ENCODE measurements around the gene RPP25. TPM values are rescaled to one million over a fixed set of nuclear protein-coding genes. Genes with fewer than 3 reads are reported as not detected.

The RPP25 gene, protein sequence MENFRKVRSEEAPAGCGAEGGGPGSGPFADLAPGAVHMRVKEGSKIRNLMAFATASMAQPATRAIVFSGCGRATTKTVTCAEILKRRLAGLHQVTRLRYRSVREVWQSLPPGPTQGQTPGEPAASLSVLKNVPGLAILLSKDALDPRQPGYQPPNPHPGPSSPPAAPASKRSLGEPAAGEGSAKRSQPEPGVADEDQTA
- polyA plus RNA-seq (2013, experiment 1 of 2; ENCODE audit: insufficient read length), result 5.0 TPM
- 4.7 TPM for polyA plus RNA-seq (2013, experiment 2 of 2; ENCODE audit: insufficient read length)

DNA sequence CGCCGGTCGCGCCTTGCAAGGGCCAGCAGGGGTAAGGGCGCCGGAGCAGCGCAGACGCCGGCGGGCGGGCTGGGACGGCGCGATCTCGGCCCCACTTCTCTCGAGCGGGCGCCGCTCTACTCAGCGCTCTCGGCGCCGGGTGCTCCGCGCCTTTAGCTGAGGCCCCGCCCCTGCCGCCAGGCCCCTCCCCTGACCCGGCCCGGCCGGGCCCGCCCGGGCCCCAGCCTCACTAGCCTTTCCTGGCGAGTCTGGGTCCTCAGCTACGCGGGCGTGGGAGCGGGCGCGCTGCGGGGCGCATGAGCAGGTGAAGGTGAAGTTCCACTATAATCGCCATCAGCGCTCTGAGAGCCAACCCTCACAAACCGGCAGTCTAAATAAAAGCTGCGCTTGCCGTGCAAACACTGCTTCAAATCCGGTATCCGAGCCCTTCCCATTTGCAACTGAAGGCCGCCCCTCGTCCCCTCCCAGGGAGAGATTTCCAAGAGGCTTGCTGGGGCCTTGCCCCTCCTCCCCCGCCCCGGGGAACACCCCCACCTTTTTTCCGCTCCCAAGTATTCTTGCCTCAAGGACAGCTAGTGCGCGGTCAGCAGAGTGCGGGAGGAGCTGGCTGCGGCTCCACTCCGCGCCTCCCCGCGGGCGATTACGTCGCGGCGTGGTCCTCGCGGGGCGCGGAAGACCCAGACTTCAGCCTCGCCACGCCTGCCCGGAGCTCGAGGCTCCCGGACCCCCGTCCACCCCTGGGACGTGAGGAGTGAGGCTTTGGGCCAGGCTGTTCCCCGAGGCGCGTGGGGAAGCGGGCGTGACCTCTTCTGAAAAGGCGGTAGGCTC is at the start of gene RPP25:
TSS of gene RPP25 (minus strand) at position 125 of the 828 bp plus-strand sequence. CDS start 189 bp downstream, outside the sequence.
- DNase-seq, result peak; percentile 79

DNA sequence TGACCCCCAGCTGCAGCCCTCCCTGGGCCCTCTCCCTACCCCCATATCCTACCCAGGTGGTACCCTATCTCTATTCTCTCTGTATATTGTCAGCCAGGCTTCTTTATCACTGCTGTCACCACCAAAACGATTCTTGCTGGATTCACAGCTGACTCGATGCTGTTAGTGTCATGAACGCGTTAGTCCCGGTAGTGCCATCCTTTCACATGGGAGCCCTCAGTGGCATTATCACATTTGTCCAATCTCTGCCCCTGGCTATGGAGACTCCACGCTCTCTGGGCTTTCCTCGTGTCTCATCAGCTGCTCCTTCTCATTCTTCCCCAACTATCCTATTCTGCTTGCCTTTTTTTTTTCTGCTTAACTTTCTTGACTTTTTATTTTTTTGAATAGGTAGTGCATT is 45.8 kb upstream of the RPP25 start:
- no peak for DNase-seq

DNA sequence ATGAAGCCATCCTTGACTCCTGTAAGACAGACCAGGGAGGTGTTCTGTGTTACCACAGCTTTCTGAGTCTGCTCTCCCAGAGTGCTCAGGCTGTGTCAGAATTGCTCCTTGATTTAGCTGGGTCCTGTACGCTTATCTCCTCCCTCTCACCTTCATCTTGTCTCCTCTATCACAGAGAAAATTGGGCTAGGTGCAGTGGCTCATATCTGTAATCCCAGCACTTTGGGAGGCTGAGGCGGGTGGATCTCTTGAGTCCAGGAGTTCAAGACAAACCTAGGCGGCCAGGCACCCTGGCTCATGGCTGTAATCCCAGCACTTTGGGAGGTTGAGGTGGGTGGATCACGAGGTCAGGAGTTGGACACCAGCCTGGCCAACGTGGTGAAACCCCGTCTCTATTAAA is 44.7 kb upstream of the RPP25 start:
- no peak for DNase-seq

DNA sequence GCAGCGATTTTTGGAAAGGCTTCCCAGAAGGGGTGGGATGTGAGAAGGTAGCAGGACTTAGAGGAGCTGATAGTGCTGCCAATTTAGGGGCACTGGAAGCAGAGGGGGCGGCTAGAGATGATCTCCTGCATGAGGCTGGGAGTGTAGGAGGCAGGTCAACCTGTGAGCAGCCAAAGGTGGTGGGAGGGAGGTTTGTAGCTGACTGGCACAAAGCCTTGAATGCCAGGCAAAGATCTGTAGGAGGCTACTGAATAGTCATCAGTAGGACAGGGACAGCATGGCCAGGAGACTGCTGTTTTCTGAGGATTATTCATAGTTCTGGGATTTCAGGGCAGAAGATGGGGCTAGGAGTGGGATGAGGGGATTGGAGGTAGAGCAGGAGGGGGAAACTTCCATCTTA is 41.0 kb upstream of the RPP25 start:
- no peak for DNase-seq

DNA sequence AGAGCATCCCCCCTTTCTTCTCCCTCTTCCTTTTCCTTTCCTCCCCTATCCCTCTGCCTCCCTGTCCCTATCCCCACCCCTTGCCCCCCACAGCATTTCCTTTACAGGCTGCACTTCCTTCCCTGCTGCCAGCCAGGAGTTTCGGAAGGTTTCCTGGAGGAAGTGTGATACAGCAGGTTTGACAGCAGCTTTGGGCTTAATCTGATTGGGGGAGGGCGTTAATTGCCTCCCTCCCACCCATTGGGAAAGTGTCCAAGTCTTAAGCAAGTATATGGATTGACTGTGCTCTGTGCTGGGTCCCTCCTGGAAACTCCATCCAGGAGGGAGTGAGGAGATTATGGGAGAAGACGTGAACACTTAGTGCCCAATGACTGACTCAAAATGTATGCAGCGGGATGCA is 40.6 kb upstream of the RPP25 start:
- no peak for DNase-seq

DNA sequence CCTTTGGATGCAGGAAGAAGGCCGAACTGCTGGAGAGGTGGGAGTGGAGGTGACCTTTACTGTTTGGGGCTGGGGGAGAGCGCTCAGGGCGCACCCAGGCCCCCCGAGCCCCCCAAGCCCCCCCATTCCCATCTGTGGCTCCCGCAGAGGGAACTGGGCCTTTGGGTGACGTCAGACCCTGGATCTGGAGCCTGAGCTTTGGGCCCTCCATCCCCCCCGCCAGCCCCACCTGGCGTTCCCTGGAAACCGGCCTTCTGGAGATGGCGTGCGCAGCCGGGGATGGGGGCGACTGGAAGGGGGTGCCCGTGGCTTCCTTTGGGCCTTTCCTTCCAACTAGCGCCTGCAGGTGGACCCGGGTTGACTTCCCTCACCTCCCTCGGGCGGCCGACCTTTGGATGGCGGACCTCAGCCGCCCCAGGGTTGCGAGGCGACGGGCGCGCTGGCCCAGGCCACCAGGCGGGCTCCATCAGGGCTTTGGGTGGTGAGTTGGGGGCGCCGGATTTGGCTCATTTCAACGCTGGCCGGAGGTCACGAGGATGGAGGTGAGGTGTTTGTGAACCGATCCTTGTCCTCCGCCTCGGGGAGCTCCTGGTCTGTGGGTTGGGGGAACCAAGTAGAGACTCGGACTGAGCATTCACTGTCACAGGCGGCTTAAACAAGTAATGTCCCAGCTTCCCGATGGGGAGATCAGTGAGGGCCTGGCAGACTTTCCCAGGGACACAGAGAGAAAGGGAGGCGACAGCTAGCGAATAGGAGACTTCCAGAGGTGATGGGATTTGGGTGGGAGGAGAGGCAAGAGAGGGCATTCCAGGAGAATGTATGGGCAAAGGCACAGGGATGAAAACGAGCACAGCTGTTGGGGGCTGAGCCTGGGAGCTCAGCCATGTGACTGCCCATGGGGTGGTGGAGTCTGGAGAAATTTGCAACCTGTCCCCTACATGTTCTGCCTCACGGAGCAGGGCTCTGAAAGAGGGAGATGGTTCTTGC is 39.5 kb upstream of the RPP25 start:
- DNase-seq, result no peak

DNA sequence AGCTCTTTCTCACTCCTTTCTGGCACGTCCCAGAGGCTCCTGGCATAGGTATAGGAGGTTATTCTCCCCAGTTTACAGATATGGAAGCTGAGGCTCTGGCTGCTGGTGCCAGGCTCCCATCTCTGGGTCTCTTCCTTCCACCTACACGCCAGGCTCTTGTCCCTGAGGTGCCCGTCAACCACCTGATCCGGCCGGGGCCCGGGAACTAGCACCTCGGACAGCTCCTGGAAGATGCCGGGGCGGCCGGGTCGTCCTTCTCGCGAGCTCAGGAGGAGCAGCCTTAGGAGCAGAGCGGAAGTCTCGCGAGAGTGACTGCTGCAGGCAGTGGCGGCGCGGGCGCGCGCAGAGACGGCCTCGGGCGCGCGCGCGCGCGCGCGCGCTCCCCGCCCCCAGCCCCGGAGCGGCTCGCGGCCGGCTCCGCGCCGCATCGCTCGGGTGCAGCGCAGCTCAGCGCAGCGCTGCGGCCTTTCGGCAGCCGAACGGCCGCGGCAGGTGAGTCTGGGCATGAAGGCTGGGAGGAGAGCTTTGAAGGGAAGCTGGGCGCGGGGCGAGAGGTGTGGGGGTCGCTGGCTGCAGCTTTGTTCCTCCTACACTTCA is 38.7 kb upstream of the RPP25 start, which contains the start of gene SCAMP5:
TSS of gene SCAMP5 (plus strand) at position 382 of the 597 bp plus-strand sequence. CDS start 16,277 bp downstream, outside the sequence.
- DNase-seq, result peak; percentile 92

DNA sequence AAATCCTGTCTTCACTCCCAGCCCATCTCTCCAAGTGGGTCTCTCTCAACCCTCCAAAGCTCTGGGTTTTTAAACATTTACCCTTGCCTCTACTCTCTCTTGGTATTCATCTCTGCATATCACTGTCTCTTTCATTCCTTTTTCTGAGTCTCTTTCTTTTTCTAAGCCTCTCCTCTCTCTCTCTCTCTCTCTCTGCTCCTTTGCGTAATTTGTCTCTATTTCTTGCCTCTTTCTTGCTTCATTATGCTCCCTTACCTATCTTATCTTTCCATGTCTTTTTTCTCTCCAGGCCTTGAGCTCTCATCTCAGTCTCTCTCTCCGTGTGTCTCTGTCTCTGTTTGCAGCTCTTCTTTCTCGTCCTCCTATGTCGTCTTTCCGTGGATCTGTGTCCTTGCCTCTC is 38.1 kb upstream of the RPP25 start:
- DNase-seq, result no peak

DNA sequence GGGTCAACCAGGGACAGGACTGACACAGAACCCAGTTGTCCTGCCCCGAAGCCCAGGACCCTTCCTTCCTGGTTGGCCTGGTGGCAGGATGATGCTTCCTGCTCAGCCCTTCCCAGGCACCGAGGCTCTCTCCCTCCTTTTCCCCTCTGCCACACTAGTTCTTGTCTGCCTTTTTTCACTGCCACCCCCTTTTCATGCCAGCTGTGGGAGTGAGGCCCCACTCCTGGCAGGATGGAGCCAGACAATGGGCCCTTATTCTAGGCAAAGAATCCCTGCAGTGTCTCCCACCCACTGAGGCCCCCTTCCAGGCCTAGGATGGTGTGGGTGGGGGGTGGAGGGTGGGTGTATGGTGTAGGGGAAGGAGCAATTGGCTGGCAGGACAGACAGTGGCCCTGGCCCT is 37.7 kb upstream of the RPP25 start:
- DNase-seq, result no peak

DNA sequence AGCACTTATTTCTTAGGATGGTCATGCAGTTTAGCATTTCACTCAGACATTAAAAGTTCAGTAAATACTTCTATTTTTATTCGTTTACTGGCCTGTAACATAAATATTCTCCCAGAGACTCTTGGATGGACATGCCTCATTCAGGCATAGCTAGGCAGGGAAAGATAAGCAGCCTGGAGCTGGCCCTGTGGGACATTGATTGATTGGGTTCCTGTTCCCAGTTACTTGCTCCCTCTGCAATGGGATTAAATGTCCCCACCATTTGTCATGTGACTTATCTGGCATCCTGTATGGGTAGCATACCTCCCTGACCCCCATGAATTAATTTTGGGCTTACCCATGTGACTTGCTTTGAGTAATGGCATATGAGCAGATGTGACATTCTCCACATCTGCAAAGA is 36.0 kb upstream of the RPP25 start:
- DNase-seq, result no peak

DNA sequence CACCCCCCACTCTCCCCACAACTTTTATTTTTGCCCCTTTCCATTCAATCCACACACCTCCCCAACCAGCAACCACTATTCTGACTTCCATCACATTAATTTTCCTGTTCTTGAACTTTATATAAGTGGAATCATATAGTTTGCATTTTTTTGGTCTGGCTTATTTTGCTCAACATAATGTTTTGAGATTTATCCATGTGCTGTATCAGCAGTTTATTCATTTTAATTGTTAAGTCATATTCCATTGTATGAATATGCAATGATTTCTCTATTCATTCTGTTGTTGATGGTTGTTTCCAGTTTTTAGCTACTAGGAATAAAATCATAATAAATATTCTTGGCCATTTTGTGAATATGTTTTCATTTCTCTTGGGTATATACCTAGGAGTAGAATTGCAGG is 33.0 kb upstream of the RPP25 start:
- DNase-seq, result no peak

DNA sequence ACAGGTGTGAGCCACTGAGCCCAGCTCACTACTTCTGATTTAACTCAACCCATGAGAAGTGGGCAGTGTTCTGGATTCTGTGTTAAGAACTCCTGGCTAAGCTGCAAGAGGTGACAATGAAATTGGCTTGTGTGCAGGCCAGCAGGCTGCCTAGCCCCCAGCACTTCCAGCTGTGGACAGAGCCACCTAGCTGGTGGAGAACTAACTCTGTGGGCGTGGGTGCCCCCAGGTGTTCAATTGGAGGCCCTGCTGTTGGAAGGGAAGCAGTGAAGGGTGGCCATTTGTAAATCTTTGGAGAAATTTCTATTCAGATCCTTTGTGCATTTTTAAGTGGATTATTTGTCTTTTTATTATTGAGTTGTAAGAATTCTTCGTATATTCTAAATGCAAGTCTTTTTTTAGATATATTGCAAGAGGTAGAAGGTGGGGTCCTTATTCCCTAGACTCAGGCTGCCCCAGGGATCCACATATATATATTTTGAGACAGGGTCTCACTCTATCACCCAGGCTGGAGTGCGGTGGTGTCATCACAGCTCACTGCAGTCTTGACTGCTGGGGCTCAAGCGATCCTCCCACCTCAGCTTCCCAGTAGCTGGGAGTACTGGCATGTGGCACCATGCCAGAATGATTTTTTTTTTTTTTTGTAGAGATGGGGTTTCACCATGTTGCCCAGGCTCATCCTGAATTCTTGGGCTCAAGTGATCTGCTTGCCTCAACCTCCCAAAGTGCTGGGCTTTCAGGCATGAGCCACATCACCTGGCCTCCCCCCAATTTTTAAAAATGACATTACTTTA is 31.6 kb upstream of the RPP25 start:
- peak; percentile 8 for DNase-seq

DNA sequence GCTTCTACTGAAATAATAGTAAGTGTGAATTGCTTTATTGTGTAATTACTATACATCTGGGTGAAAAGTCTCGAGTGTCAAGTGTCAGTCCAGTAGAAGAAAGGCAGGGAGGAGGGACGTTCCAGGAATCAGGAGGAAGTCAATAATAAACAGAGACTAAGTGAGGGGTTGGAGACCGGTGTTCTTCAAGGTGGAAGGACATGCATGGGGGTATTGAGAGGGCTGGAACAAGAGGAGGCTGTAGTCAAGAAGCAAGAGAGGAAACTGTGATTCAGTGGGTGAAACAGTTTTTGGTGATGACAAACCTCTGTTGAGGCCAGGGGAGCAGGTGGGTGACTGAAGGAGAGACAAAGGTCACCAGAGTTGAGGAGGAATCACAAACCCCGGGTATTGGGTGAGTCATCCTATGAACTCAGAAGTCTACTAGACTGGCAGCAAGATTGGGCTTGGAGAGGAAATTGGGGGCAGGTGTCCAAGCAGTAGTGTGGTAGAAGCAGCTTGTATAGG is 27.2 kb upstream of the RPP25 start:
- DNase-seq, result no peak

DNA sequence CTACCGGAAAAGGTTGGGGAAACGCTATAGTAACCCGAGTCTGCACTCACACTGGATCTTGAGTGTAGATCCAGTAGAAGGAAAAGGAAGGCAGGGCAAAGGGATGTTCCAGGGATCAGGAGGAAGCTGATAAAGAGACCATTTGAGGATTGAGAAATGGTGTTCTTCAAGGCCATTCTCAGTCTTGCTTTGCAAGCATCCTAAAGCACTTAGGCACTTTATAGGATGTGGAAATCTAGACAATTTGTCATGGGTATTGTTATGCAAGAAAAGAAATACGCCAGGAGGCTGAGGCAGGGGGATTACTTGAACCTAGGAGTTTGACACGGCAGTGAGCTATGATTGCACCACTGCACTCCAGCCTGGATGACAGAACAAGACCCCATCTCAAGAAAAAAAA is 25.6 kb upstream of the RPP25 start:
- no peak for DNase-seq

DNA sequence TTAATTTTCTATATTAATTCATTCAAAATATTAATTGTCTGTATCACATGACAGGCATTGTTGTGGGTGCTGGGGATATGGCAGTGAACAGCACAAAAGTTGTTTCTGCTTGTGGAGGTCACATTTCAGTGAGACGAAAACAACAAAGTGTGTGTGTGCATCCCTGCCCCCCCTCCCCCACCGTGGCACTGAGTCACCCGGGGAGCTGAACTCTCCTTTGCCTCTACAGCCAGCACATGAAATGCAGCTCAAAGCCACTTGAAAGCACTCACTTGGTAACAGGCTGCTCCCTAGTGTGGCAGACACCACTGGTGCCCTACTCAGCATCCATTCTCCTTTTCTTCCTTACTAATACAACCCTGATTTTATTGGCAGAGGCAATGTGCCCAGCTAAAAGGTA is 21.9 kb upstream of the RPP25 start:
- DNase-seq, result no peak

DNA sequence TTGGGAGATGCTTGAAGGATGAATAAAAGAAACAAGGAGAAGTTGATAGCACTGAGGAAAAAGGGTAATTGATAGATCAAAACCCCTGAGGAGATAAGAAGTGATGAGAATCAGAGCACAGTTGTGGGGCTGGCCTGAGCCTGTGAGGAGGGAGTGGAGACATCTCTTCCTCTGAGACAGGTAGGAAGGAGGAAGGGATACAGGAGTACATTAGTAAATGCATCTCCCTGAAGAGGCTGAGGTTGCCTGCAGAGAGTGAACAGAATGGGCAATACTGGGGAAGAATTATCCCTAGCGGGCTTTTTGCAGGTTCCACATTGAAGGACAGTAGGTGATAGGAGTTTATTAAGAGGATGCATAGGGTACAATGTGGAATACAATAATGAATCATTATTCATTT is 21.5 kb upstream of the RPP25 start:
- no peak for DNase-seq

DNA sequence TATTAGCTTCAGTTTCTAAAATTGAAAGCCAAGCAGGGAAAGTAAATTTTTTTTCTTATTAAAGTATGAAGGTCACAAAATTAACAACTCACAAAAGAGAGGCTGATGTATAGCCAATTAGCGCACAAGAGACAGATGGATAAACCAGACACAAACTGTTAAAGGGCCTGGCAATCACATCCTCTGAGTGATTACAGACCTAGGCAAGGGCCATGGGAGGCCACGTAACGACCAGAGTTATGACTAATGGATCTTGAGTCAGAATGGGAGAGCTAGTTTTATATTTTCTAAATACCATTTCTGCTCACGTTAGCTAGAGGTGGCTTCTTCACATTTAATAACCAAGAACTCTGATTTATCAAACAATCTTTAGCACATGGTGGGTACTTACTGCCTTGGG is 21.0 kb upstream of the RPP25 start:
- DNase-seq, result no peak

DNA sequence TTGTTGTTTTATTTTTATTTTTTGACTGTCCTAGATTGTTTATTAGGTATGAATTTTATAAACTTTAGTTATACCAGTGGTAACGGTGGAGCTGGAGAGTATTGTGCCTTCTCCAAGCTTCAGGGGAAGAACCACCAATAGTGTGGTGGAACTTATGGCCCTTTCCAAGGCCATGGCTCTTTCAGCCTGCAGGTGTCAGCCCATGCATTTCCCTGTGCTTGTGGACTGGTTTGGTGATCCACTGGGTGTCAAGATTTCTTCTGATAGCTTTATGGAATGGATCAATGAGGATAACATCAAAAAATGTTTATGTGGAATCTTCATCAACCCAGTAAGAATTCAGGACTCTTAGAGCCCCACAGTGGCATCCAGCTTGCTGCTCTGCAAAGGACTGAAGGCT is 19.6 kb upstream of the RPP25 start:
- DNase-seq, result no peak

DNA sequence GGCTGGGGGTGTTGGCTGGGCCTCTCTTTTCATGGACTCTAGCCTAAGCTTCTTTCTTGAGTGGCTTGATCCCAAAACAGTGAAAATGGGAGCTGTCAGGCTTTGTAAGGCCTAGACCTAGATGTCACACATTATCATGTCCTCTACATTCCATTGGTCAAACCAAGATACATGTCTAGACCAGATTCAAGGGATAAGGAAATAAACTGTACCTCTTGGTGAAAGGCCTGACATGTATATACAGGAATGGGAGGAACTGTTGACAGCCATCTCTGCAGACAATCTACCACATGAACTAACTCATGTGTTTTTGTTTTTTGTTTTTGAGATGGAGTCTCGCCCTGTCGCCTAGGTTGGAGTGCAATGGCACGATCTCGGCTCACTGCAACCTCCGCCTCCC is 11.1 kb upstream of the RPP25 start:
- no peak for DNase-seq

DNA sequence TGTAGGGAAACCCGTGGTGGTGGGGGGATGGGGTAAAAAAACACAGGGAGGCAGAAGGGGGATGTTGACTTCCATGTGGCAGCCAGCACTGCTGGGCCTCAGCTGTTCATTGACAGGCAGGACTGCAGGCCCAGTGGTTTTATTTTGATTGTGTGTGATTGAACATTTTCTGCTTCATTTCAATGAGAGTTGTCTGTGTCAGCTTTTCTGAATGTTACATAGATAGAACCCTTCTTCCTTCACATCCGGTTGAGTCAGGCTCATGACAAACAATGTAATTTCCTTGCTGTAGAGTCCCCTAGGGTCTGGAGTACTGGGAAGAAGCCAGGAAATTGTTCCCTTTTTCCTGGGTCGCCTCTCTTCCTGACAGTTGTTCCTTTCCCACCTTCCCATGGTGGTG is 8.2 kb upstream of the RPP25 start:
- DNase-seq, result peak; percentile 63

DNA sequence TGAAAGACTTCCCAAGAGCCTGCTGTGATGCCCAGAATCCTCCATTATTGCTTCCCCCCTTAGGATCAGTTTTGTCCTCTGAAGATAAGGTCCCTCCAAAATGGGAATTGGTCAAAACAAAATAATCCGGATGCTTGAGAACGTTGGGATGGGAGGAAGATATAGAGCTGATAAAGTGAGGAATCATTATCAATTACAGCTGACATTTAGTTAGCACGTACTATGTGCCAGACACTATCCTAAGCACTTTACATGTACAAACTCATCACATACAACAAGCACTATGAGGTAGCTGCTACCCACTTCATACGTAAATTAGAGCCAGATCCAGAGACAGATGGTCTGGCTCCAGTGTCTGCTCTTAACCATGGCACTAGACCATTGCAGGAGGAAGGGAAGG is 6.6 kb upstream of the RPP25 start:
- DNase-seq, result no peak
